SH-SY5Y (cell line): Measurements from ENCODE around the gene APP.

Source experiments
- GATA2 ChIP-seq: IDR thresholded peaks from 2 replicates; pipeline ENCODE4 v1.6.1; 2011; ENCODE audit warnings: mild to moderate bottlenecking, low read depth, low read length
- GATA3 ChIP-seq: IDR thresholded peaks from 2 replicates; pipeline ENCODE4 v1.6.1; 2011; ENCODE audit warnings: low read depth, mild to moderate bottlenecking, low read length, moderate library complexity

GRCh38 chr21:26047279-26047967, 123.1 kb downstream of the APP start:
- TF ChIP-seq GATA3: no peak
- TF ChIP-seq GATA2: no peak
